SIG-M5 treated with dmso at 0.1 percent for 504 hours (cell line): ENCODE measurements around the gene AGBL2.
"Not testable (repeated sequence)": the region's sequence is repeated elsewhere in the genome, so short reads cannot be mapped to it uniquely, and the experiment has no call there.

Source experiments
- DNase-seq: peaks from one replicate; lab custom pipeline; 2025; ENCODE audit not compliant: unreplicated experiment; lab: John Stamatoyannopoulos, UW

AGBL2 gene

GRCh38 chr11:47688991-47689390, 26.2 kb downstream of the AGBL2 start:
- DNase-seq, result no peak

- peak; percentile 61 for DNase-seq
These were observed 27.1 kb downstream of the AGBL2 start for GRCh38 chr11:47688111-47688510.

GRCh38 chr11:47686704-47687103, 28.5 kb downstream of the AGBL2 start:
- not testable (repeated sequence) for DNase-seq

- DNase-seq, result no peak
These were observed 29.0 kb downstream of the AGBL2 start for GRCh38 chr11:47686151-47686550.

- no peak for DNase-seq
These were observed 39.3 kb downstream of the AGBL2 start for GRCh38 chr11:47675851-47676250.

- DNase-seq, result no peak
These were observed 42.9 kb downstream of the AGBL2 start for GRCh38 chr11:47672283-47672730.

GRCh38 chr11:47669856-47670255, 45.3 kb downstream of the AGBL2 start:
- DNase-seq, result no peak

GRCh38 chr11:47668665-47669064, 46.5 kb downstream of the AGBL2 start:
- no peak for DNase-seq

GRCh38 chr11:47667555-47667954, 47.6 kb downstream of the AGBL2 start:
- DNase-seq, result no peak

- DNase-seq, result no peak
These were observed 48.0 kb downstream of the AGBL2 start for GRCh38 chr11:47667135-47667534.

GRCh38 chr11:47664936-47665335, 50.2 kb downstream of the AGBL2 start:
- DNase-seq, result not testable (repeated sequence)

GRCh38 chr11:47661245-47661644, 53.9 kb downstream of the AGBL2 start:
- DNase-seq, result no peak

GRCh38 chr11:47659276-47659675, 55.9 kb downstream of the AGBL2 start:
- no peak for DNase-seq

- no peak for DNase-seq
These were observed 58.8 kb downstream of the AGBL2 start for GRCh38 chr11:47656260-47656885.

- no peak for DNase-seq
These were observed 63.2 kb downstream of the AGBL2 start for GRCh38 chr11:47651818-47652469.

- DNase-seq, result no peak
These were observed 65.9 kb downstream of the AGBL2 start for GRCh38 chr11:47649276-47649675.

GRCh38 chr11:47646019-47646418, 69.2 kb downstream of the AGBL2 start:
- DNase-seq, result no peak

- no peak for DNase-seq
These were observed 69.7 kb downstream of the AGBL2 start for GRCh38 chr11:47645500-47645899.

- DNase-seq, result peak; percentile 97
These were observed 72.9 kb downstream of the AGBL2 start, which contains the start of gene MTCH2 for GRCh38 chr11:47642099-47642855. TSS of gene MTCH2 (minus strand) at chr11:47642559. CDS start at chr11:47642465, 94 bp downstream.

GRCh38 chr11:47641600-47642098, 73.5 kb downstream of the AGBL2 start:
- no peak for DNase-seq

- DNase-seq, result not testable (repeated sequence)
These were observed 74.7 kb downstream of the AGBL2 start for GRCh38 chr11:47640506-47640905.

GRCh38 chr11:47636331-47636730, 78.8 kb downstream of the AGBL2 start:
- DNase-seq, result not testable (repeated sequence)
